ENCODE data around the gene ANKRD60. TPM values are rescaled to one million over a fixed set of nuclear protein-coding genes. Genes with fewer than 3 reads are reported as not detected.
A peak's percentile ranks its signal among the peaks of the same experiment; 100 is the strongest.

ANKRD60 gene
- total and polyA plus RNA-seq, 2 experiments from 2014 or later: not detected

GRCh38 chr20:58251348-58251978 is 23.0 kb upstream of the ANKRD60 start:
- no peak for TF ChIP-seq CTCF (IDR thresholded peaks at IDR 0.05; ENCODE audit: low read depth, low read length)
- no peak for DNase-seq (ENCODE audit: low read depth in 1 of 2, low spot score in 1 of 2)
- Histone ChIP-seq H3K4me3 (no peak overlapping the region), H3K27ac (no peak overlapping the region), H3K9me3 (ENCODE audit: low read depth) (no peaks in the 10 kb centered on the region), H3K4me1 (ENCODE audit: low read depth) (no peaks in the 10 kb centered on the region), H3K27me3 (no peaks in the 10 kb centered on the region), H3K36me3 (peaks cover 6% of the 10 kb centered on the region)

GRCh38 chr20:58246346-58246745 is 17.9 kb upstream of the ANKRD60 start:
- no peaks in the 10 kb centered on the region for H3K4me1 ChIP-seq (ENCODE audit: low read depth)
- H3K36me3 ChIP-seq: peaks cover 22% of the 10 kb centered on the region
- H3K4me3 ChIP-seq: no peak overlapping the region
- peak; percentile 36 for TF ChIP-seq CTCF (IDR thresholded peaks at IDR 0.05; ENCODE audit: low read depth, low read length)
- no peak overlapping the region for H3K27ac ChIP-seq
- no peaks in the 10 kb centered on the region for H3K9me3 ChIP-seq (ENCODE audit: low read depth)
- DNase-seq (ENCODE audit: low read depth in 1 of 2, low spot score in 1 of 2): peak; percentile 43 to 54
- no peaks in the 10 kb centered on the region for H3K27me3 ChIP-seq

GRCh38 chr20:58245931-58246330 is 17.5 kb upstream of the ANKRD60 start:
- H3K27me3 ChIP-seq: no peaks in the 10 kb centered on the region
- no peak for DNase-seq (ENCODE audit: low read depth in 1 of 2, low spot score in 1 of 2)
- H3K9me3 ChIP-seq (ENCODE audit: low read depth): no peaks in the 10 kb centered on the region
- H3K36me3 ChIP-seq: peaks cover 22% of the 10 kb centered on the region
- H3K4me3 ChIP-seq: no peak overlapping the region
- no peak for TF ChIP-seq CTCF (IDR thresholded peaks at IDR 0.05; ENCODE audit: low read depth, low read length)
- no peak overlapping the region for H3K27ac ChIP-seq
- H3K4me1 ChIP-seq (ENCODE audit: low read depth): no peaks in the 10 kb centered on the region

- Histone ChIP-seq H3K4me3 (no peak overlapping the region), H3K36me3 (peaks cover 22% of the 10 kb centered on the region), H3K9me3 (ENCODE audit: low read depth) (no peaks in the 10 kb centered on the region), H3K27ac (no peak overlapping the region), H3K4me1 (ENCODE audit: low read depth) (no peaks in the 10 kb centered on the region), H3K27me3 (no peaks in the 10 kb centered on the region)
- no peak for TF ChIP-seq CTCF (IDR thresholded peaks at IDR 0.05; ENCODE audit: low read depth, low read length)
- DNase-seq (ENCODE audit: low read depth in 1 of 2, low spot score in 1 of 2): no peak
Observed at GRCh38 chr20:58245181-58245891, 16.9 kb upstream of the ANKRD60 start.

- Histone ChIP-seq H3K4me3 (no peak overlapping the region), H3K27ac (no peak overlapping the region), H3K36me3 (peaks cover 22% of the 10 kb centered on the region), H3K9me3 (ENCODE audit: low read depth) (no peaks in the 10 kb centered on the region), H3K4me1 (ENCODE audit: low read depth) (no peaks in the 10 kb centered on the region), H3K27me3 (no peaks in the 10 kb centered on the region)
- no peak for DNase-seq (ENCODE audit: low read depth in 1 of 2, low spot score in 1 of 2)
- TF ChIP-seq CTCF (IDR thresholded peaks at IDR 0.05; ENCODE audit: low read depth, low read length): no peak
Observed at GRCh38 chr20:58244517-58245030, 16.1 kb upstream of the ANKRD60 start.
